GM19240 (cell line): ENCODE measurements around the gene BBOX1.
"Not testable (repeated sequence)": the region's sequence is repeated elsewhere in the genome, so short reads cannot be mapped to it uniquely, and the experiment has no call there.

Experiments
- DNase-seq: peaks from one replicate; pipeline ENCODE4 v3.0.0; 2011; ENCODE audit warnings: low spot score; ENCODE audit not compliant: insufficient read length

BBOX1 gene

GRCh38 chr11:27124514-27125264 lies 84.1 kb downstream of the BBOX1 start:
- no peak for DNase-seq

GRCh38 chr11:27129686-27130085 lies 89.1 kb downstream of the BBOX1 start:
- DNase-seq: no peak

GRCh38 chr11:27130806-27131205 lies 90.2 kb downstream of the BBOX1 start:
- DNase-seq: no peak

DNA sequence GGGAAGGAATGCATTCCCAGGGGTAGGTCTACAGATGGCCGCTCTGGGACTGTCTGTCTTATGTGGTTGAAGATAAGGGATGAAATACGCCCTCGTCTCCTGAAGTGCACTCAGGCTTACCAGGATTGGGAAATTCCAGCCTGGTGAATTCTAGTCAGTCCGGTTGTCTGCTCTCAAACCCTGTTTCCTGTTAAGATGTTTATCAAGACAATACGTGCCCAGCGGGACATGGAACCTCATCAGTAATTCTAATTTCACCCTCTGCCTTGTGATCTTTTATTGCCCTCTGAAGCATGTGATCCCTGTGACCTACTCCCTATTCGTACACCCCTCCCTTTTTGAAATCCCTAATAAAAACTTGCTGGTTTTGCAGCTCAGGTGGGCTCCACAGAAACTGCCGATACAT lies 95.3 kb downstream of the BBOX1 start:
- not testable (repeated sequence) for DNase-seq

DNA sequence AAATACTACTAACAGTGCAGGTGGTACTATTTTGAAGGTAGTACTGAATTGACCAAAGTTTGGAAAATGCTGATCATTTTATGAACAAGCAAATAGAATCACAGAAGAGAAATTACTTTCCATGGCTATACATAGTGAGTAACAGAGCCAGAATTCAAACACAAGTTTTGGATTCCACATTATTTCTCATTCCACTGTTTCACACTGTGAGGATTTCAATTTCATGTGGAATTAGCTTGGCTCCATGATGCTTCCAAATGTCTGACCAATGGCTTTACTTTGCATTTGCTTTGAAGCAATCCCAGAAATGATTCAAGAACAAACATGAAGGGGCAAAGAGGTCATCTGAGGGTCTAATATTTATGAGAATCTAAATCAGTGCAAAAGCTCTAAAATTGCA lies 98.1 kb downstream of the BBOX1 start:
- DNase-seq: no peak

- no peak for DNase-seq
These were observed 99.2 kb downstream of the BBOX1 start for GRCh38 chr11:27139742-27140367.

DNA sequence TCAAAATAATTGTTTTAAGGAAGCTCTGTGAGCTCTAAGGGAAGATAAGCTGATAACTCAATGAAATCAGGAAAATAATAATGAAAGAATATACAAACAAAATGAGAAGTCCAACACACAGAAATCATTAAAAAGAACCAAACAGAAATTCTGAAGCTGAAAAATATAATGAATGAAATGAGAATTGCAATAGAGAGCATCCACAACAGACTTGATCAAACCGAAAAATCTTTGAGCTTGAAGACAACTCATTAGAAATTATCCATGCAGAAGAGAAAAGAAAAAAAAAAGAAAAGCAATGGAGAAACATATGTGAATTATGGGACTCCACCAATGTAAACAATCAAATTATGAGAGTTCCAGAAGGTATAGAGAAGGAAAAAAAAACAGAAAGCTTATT lies 101.0 kb downstream of the BBOX1 start:
- no peak for DNase-seq

- no peak for DNase-seq
These were observed 107.3 kb downstream of the BBOX1 start for GRCh38 chr11:27147916-27148315.

- no peak for DNase-seq
These were observed 107.9 kb downstream of the BBOX1 start for GRCh38 chr11:27148506-27148905.

DNA sequence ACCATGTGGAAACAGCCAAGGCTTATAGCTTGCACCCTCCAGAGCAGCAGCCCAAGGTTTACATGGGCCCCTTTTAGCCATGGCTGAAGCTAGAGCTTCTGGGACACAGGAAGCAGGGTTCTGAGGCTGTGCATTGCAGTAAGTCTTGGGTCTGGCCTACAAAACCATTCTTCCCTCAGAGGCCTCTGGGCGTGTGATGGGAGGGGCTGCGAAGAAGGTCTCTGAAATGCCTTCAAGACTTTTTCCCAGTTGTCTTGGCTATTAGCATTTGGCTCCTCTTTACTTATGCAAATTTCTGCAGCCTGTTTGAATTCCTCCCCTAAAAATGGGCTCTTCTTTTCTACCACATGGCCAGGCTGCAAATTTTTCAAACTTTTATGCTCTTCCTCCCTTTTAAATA lies 109.5 kb downstream of the BBOX1 start:
- DNase-seq: no peak

GRCh38 chr11:27153136-27153535 lies 112.5 kb downstream of the BBOX1 start:
- no peak for DNase-seq

DNA sequence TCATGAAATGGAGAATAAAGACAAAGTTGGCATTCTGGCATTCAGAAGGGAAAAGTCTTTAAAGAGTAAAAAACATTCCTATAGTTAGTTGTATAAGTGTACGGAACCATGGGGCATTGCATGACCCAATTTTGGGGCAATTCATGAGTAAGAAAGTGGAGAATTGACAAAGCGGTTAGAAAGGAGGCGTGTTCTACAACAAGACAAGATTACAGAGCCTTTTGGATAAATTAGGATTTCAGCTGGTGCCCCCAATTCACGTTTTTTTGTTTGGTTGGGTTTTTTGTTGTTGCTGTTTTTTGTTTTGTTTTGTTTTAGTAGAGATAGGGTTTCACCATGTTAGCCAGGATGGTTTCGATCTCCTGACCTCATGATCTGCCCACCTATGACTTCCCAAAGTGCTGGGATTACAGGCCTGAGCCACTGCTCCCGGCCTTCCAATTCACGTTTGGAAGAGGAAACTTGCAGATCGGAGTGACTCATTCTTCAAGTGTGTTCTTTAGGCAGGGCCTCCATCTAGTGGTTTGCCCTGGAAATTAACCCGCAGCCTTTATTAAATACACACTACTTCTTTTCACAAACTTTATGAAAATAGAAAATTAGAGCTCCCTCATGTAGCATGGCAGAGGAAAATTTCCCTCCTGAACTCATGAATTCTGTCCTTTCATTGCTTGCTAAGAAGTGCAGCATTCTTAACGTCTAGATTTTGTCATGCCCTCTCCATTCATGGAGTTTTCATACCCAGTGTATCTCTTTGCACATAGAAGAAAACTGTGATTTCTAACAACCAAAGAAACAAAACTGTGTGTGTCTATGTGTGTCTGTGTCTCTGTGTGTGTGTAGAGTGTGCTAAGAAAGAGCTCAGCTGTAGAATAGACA lies 118.1 kb downstream of the BBOX1 start:
- DNase-seq: peak; percentile 4

DNA sequence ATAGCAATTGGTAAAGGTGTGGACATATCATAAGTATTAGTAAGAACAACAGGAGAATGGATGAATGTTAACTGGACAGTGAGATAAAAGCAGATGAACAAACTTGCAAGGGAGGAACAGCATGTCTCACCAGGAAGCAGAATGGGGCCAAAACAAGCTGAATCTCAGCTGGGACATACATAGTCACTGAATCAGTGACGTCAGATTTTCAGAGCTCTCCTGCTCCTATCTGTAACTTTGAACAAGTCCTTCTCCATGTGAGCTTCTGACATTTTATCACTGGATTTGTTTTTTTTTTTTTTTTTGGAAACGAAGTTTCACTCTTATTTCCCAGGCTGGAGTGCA lies 118.7 kb downstream of the BBOX1 start:
- DNase-seq: no peak

- DNase-seq: no peak
These were observed 120.5 kb downstream of the BBOX1 start for GRCh38 chr11:27161071-27161470.

GRCh38 chr11:27162237-27162636 lies 121.6 kb downstream of the BBOX1 start:
- DNase-seq: no peak

- no peak for DNase-seq
These were observed 125.5 kb downstream of the BBOX1 start for GRCh38 chr11:27166130-27166529.

DNA sequence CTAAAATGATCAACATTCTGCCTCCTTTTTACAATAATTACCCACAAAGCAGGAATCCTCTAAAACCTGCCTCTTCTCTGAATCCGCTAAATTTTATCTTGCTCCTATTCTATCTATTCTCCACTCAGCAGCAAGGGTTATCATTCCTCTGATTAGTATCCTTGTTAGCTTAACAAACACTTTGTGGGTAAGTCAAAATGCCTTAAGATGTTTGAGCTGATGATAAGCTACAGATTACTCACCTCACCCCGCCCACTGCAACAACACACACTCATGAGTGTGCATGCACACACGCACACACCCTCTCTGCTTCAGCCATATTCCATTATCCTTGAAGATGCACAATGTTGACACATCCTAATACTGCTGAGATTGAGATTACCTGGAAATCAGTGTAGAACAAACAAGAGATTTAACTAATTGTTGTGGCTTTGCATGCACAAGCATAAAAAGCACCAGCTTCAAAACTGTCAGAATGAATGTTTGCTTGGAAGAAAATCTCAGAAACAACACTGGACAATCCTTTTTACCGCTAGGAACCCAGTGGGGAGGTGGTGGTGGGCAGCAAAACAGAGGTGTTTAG lies 130.9 kb downstream of the BBOX1 start:
- no peak for DNase-seq

DNA sequence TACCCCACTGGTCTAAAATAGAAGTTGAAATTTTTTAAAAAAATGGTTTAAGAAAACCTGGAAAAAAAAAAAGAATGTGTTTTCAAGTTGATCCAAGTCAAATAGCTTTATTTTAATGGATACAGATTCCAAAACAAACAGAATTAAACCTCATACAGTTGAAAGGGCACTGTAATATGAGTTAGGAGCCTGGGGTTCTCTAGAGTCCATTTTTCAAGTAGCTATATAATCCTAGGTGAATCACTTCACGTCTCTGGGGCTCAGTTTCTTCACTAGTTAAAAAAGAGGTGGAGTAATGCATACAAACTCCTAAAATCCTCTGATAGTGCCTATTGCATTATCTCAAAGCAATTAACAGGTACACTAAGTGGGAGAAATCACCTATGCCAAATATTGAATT lies 132.9 kb downstream of the BBOX1 start:
- no peak for DNase-seq

GRCh38 chr11:27174021-27174420 lies 133.4 kb downstream of the BBOX1 start:
- no peak for DNase-seq

- DNase-seq: no peak
These were observed 134.1 kb downstream of the BBOX1 start for GRCh38 chr11:27174672-27175210.

- DNase-seq: not testable (repeated sequence)
These were observed 134.9 kb downstream of the BBOX1 start for GRCh38 chr11:27175562-27175961.
